HCT116 (cell line): ENCODE results near the gene STAM.

ENCODE experiments used
- CTCF ChIP-seq, 3 experiments: fragments of 200-600 bp in 1 of 3; sonication (generic) in 1 of 3; IDR thresholded peaks in 2 of 3; conservative IDR thresholded peaks in 1 of 3; 2 replicates each; pipeline ENCODE4 v1.5.1; 2012 to 2017; ENCODE audit warnings: low read depth in 2 of 3, low read length in 2 of 3, antibody characterized with exemption in 1 of 3, borderline replicate concordance in 1 of 3, control low read depth in 1 of 3, mild to moderate bottlenecking in 1 of 3, mixed read lengths in 1 of 3, mixed run types in 1 of 3, moderate library complexity in 1 of 3; ENCODE audit not compliant: insufficient read depth in 1 of 3
- POLR2A ChIP-seq: IDR thresholded peaks from 2 replicates; pipeline ENCODE4 v1.7.0; 2011; ENCODE audit warnings: borderline replicate concordance; ENCODE audit not compliant: insufficient read depth, insufficient read length; ENCODE audit errors: extremely low read depth
- SIN3A ChIP-seq: IDR thresholded peaks from 2 replicates; pipeline ENCODE4 v1.6.1; 2012; ENCODE audit warnings: low read depth
- SP1 ChIP-seq: IDR thresholded peaks from 2 replicates; pipeline ENCODE4 v1.6.1; 2012; ENCODE audit warnings: low read depth
- TF ChIP-seq, protein P1 (sequence below): IDR thresholded peaks from 2 replicates; pipeline ENCODE4 v1.6.1; 2012
- TF ChIP-seq, protein P2 (sequence below): IDR thresholded peaks from 2 replicates; pipeline ENCODE4 v1.6.1; 2012; ENCODE audit warnings: low read depth

DNA sequence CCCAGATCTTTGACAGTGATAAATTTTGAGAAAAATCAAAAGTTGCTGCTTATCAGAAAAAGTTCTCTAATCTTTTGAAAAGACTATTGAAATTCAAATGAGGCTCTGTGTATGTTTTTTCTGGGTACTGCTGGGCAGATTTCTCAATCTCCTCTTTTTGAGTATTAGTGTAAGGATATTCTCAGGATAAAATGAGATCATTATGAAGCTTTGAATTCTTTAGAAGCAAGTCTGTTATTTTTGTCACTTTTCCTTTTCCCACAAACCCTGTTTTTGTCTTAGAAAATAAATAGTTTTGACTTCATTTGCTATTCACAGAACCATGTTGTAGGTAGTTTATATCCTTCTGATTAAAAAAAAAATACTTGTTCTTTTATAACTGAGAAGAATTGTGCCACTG lies 7.9 kb downstream of the STAM start:
- TF ChIP-seq CTCF (IDR thresholded peaks at IDR 0.05 in 2 of 3, conservative IDR thresholded peaks at IDR 0.05 in 1 of 3; ENCODE audit: borderline replicate concordance in 1 of 3, insufficient read depth in 1 of 3, low read depth in 2 of 3, low read length in 2 of 3), result no peak
- no peak for TF ChIP-seq POLR2A
- TF ChIP-seq SP1, result no peak
- TF ChIP-seq SIN3A, result no peak
- TF ChIP-seq, protein P1, sequence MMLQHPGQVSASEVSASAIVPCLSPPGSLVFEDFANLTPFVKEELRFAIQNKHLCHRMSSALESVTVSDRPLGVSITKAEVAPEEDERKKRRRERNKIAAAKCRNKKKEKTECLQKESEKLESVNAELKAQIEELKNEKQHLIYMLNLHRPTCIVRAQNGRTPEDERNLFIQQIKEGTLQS, result no peak
- TF ChIP-seq, protein P2, sequence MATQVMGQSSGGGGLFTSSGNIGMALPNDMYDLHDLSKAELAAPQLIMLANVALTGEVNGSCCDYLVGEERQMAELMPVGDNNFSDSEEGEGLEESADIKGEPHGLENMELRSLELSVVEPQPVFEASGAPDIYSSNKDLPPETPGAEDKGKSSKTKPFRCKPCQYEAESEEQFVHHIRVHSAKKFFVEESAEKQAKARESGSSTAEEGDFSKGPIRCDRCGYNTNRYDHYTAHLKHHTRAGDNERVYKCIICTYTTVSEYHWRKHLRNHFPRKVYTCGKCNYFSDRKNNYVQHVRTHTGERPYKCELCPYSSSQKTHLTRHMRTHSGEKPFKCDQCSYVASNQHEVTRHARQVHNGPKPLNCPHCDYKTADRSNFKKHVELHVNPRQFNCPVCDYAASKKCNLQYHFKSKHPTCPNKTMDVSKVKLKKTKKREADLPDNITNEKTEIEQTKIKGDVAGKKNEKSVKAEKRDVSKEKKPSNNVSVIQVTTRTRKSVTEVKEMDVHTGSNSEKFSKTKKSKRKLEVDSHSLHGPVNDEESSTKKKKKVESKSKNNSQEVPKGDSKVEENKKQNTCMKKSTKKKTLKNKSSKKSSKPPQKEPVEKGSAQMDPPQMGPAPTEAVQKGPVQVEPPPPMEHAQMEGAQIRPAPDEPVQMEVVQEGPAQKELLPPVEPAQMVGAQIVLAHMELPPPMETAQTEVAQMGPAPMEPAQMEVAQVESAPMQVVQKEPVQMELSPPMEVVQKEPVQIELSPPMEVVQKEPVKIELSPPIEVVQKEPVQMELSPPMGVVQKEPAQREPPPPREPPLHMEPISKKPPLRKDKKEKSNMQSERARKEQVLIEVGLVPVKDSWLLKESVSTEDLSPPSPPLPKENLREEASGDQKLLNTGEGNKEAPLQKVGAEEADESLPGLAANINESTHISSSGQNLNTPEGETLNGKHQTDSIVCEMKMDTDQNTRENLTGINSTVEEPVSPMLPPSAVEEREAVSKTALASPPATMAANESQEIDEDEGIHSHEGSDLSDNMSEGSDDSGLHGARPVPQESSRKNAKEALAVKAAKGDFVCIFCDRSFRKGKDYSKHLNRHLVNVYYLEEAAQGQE, result no peak
